Occipital lobe (tissue), 2 donors: ENCODE results near the gene PEX5. TPM values are rescaled to one million over a fixed set of nuclear protein-coding genes. Genes with fewer than 3 reads are reported as not detected.
"Not testable (repeated sequence)": the region's sequence is repeated elsewhere in the genome, so short reads cannot be mapped to it uniquely, and the experiment has no call there.

ENCODE experiments used
- DNase-seq: peaks from one replicate; lab custom pipeline; 2025; lab: John Stamatoyannopoulos, UW
- total RNA-seq: library from RNA; depleted of rRNA; stranded (reverse); fragments of >200 nt; gene quantifications from one replicate; pipeline ENCODE4 v1.2.3, GENCODE V29; 2014

The PEX5 gene
- total RNA-seq, 1 donor from 2014 or later: 71.1 TPM

GRCh38 chr12:7213745-7214144 lies 24.3 kb downstream of the PEX5 start:
- DNase-seq: not testable (repeated sequence)

- no peak for DNase-seq
Measured at GRCh38 chr12:7217475-7218069, 28.1 kb downstream of the PEX5 start.

GRCh38 chr12:7219599-7220243 lies 30.2 kb downstream of the PEX5 start:
- peak; percentile 28 for DNase-seq

GRCh38 chr12:7221486-7221885 lies 32.0 kb downstream of the PEX5 start:
- no peak for DNase-seq

- no peak for DNase-seq
Measured at GRCh38 chr12:7229741-7230140, 40.3 kb downstream of the PEX5 start.

- DNase-seq: no peak
Measured at GRCh38 chr12:7241404-7242005, 52.0 kb downstream of the PEX5 start.

- DNase-seq: no peak
Measured at GRCh38 chr12:7242176-7243101, 53.0 kb downstream of the PEX5 start.

GRCh38 chr12:7251328-7251996 lies 62.0 kb downstream of the PEX5 start:
- DNase-seq: not testable (repeated sequence)

- no peak for DNase-seq
Measured at GRCh38 chr12:7259060-7259459, 69.6 kb downstream of the PEX5 start.

Other genes with a start within 250 kb of the PEX5 start
- not detected for gene RNU7-1, start 245.9 kb upstream of the PEX5 start, total RNA-seq
- 243 TPM for gene C12orf57, start 245.7 kb upstream of the PEX5 start, total RNA-seq
- 3.1 TPM for gene PTPN6, start 238.3 kb upstream of the PEX5 start, total RNA-seq
- gene PHB2, start 219.0 kb upstream of the PEX5 start, total RNA-seq: 102 TPM
- 26.0 TPM for gene EMG1, start 218.8 kb upstream of the PEX5 start, total RNA-seq
- gene LPCAT3, start 171.2 kb upstream of the PEX5 start, total RNA-seq: 6.6 TPM
- gene C1S, start 129.0 kb upstream of the PEX5 start, total RNA-seq: 10.8 TPM
- gene C1R, start 97.2 kb upstream of the PEX5 start, total RNA-seq: 2.5 TPM
- gene C1RL, start 80.5 kb upstream of the PEX5 start, total RNA-seq: 3.4 TPM
- not detected for gene RBP5, start 60.8 kb upstream of the PEX5 start, total RNA-seq
- gene CLSTN3, start 59.3 kb upstream of the PEX5 start, total RNA-seq: 60.5 TPM
- gene ACSM4, start 114.4 kb downstream of the PEX5 start, total RNA-seq: not detected